ENCODE measurements around the gene MAGI1.
"Not testable (repeated sequence)": the region's sequence is repeated elsewhere in the genome, so short reads cannot be mapped to it uniquely, and the experiment has no call there.

Gene MAGI1

DNA sequence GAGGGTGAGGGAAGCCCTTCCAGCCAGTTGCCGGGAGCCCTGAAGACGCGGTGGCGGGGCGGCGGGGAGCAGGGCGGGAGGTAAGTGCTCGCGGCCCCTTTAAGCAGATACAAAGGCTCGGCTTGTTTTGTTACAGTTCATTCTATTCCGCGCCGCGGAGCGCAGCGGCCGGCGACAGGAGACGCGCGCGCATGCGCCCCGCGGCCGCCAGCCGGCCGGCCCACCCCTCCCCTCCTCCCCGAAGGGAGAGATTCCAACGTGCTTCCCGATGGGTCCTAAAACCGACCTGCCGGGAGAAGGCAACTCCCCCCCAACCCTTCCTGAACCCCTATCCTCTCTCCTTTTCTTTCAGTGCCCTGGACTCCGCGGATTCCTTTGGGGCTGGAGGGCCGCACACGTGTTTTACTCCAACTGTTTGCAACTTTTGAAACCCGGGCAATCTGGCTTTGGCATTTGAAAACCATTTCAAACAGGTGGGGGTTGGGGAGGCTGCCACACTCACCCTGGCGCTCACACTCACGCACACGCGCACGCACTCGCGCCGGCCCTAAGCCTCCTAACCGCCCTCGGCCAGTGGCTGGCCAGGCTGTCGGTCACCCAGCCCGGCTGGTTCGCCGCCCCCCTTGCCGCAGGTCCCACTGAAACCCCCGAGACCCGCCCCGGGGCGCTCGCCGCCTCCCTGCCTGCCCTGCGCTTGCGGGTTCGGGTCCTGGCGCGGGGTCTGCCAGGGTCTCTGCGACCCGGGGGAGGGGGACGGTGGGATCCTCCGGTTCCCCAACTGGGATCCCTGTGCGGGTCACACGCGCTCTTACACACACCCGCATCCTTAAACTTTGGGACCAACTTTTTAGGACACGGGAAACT lies at the start of gene MAGI1:
MAGI1 (minus strand) TSS at position 193 of the 864 bp plus-strand sequence. CDS start 610 bp downstream, outside the sequence.
- DNase-seq: peak; percentile 43

DNA sequence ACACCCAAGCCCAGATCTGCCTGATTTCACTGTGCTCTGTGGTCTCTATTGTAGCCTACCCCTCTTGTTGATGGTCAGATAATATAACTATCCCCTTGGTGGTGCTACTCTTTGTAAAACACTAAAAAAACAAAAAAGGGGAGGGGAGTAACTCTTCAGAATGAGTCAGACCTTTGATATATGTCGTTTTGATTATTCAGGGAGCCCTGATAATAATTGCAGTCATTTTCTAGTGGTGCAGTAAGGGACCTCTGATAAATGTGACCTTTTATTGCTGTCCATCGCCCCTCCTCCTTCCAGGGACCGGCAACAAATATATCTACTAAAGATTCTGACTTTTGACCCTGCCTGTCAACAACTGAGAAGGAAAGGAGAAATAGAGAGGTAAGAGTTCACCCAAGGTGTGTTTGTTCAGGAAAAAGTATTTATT lies 45.1 kb upstream of the MAGI1 start:
- no peak for DNase-seq

DNA sequence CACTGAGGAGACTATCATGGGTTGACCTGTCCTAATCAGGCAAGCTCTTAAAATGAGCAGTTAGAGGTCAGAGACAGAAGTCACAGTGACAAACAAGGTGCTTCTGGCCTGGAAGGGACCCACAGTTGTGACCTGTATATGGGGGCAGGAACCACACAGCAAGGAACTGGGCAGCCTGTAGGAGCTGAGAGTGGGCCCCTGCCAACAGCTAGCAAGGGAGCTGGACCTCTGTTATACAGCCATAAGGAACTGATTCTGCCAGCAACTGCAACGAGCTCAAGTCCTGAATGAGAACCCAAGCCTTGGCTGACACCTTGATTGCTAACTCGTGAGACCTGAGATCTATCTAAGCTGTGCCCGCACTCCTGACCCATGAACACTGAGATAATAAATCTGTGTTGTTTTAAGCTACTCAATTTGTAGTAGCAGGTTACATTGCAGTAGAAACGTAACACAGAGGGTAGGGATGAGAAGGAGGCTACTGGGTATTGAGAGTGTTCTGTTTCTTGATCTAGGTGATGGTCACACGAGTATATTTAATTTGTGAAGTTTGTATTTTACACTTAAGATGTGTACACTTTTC lies 44.5 kb upstream of the MAGI1 start:
- no peak for DNase-seq

DNA sequence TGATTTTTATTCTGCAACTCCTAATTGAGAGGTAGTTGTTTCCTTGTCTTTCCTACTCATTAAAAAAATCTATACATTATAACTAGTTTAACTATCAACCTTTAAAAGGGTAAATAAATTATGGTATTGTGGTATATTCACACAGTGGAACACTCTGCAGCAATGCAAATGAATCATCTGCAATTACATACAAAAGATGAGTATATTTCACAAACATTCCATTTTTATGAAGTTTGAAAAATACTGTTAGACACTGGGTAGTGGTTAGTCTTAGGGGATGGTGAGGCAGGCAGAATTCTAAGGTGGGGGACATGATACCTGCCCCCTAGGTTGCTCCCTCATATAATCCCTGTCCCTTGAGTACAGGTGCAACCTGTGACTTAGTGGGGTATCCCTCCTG lies 44.0 kb upstream of the MAGI1 start:
- DNase-seq: no peak

DNA sequence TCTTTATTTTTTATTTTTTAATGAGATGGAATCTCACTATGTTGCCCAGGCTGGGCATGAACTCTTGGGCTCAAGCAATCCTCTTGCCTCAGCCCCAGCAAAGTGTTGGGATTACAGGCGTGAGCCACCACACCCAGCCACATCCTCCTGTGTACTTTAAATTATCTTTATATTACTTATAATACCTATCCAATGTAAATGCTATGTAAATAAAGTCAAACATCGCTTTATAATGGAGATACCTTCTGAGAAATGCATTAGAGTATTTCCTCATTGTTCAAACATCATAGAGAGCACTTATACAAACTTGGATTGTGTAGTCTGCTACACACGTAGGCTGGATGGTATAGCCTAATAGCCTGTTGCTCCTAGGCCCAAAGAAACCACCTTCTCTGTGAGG lies 41.4 kb upstream of the MAGI1 start:
- DNase-seq: no peak

DNA sequence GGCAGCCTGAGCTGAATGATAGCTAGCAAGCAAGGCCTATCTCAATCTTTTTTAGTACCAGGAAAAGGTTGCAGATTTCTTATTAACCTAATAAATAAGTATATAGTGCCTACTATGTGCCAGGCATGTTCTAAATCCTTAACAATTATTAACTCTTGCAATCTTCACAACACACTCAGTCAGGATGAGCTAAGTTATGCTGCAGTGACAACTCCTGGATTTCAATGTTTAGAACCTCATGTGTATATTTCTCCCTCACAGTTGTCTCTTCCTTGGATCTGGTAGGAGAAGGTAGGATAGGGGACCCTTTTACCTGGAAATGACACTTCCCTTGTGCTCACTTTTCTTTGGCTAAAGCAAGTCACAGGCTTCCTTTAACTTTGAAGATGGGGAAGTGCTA lies 39.3 kb upstream of the MAGI1 start:
- no peak for DNase-seq

DNA sequence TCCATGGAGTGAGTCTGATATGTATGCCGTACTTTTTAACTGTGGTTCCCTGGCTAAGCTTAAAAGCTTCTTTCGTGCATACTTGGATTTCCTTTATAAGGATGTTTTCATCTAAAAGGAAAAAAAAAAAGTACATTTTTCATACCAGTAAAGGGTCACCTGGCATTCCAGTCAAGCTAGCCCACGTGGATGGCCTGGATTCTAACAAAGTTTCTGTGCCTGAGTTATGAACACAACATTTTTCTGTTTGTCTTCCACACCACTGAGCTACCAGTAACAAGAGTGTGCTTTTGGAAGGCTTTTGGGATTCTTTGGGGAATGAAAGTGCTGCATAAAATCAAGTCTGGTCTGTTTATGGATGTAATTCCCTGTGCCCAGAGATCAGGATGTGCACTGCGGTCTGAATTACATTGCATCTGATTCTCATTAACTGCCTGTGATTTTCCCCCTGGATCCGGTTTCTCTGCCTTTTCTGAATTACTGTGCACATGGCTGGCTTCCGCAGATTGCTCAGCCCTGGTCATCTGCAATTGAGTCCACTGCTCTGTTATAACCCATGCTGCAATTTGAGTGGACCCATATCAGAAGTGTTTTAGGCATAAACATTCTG lies 38.2 kb upstream of the MAGI1 start:
- DNase-seq: no peak

DNA sequence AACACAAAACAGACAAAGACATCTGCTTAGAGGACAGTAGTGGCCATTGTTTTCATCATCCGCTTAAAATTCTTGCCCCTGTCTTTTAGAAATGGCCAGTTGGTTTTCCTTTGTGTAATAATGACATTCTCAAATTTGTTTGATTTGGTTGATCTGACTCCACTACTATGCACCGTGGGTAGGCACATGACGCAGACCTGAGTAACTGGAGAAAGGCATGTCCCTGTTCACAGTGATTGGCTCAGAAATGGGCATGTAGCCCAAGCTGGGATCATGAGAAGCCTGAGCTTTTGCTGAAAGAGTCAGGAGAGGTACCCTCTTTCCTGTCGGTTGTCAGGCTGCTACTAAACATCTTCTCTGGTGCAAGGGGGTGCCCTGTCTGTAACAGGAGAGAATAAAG lies 36.6 kb upstream of the MAGI1 start:
- no peak for DNase-seq

DNA sequence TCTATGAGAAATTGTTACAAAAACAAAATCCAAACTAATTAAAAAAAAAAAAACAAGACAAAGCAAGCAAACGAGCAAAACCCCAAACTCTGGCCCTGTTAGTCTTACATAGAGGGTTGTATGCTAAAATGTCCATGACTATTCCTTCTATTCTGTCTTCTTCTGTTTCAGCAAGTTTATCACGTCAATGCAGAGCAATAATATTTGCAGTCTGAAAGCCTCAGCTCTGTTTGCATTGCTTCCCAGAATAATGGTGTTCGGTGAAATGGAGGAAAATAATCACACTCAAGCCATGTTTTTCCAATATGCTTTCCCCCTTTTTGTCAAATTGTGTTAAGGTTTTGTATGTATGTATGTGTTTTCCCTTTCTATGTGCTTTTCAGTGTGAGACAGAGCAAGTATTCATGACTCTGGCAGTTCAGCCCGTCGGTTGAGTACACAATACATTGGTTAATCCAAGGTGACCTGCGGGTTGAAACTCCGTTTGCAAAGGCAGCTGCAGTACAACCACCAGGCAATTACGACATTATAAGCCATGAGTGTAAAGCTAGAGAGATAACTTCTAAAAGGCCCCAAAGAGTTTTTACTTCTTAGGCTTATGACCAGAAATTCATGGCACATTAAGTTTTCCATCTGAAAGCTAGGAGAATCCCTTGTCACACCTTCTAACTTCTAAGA lies 34.9 kb upstream of the MAGI1 start:
- no peak for DNase-seq

DNA sequence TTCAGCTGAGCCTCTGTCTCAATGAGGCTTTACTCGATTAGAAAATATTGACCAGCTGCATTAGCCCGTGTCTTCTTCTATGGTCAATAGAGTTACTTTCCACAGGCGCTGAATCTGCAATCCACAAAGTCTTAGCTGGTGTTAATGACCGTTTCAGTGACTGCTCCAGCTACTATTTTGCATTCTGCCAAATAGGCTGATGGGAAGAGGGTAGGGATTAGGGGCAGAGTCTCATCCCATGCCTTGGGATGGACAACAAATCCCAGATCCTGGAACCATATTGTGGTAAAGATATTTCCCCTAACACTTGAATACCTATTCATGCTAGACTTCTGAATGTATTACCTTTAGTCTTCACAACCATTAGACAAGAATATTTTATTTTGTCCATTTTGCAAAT lies 29.5 kb upstream of the MAGI1 start:
- no peak for DNase-seq

DNA sequence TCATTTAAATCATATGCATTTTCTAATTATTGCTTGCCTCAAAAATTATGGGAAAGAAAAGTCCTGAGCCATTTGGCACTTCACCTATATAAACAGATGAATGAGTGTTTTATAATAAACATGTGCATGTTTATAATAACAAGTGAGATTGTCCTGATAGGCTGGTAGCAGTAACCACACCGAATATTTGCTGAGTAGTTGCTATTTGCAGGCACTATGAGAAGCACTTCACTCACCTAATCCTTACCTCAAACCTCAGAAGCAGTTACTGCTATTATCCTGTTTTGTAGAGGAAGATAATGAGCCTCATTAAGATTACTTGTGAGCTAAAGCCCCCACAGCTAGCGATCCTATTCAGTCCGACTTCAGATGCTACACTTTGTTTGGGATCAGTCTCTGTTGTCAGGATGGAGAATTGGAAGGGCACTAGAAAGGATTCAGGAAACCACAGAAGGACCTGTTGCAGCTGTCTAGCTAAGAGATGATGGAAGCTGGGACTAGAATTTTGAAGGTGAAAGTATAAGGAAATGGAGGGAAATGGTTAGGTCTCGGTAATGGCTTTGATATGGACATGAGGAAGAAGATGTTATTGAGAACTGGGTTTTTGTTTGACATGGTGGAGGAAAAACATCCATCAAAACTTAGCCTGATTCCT lies 28.4 kb upstream of the MAGI1 start:
- peak; percentile 32 for DNase-seq

DNA sequence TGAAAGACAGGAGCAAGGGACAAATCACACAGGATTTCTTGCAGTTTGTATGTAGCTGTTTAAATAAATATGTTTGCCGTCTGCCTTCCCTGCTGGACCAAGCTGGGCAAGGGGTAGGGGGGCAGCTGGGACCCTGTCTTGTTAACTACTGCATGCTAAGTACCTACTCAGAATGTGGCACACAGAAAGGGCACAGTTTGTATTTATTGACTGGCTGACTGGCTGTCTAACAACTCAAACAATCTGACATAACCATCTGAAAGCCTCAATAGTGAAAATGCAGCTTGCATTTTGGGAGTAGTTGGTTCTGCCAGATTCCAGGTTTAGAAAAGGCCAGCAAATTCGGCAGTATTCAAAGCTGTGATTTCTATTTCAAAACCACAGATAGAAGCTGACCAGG lies 16.6 kb upstream of the MAGI1 start:
- DNase-seq: no peak

DNA sequence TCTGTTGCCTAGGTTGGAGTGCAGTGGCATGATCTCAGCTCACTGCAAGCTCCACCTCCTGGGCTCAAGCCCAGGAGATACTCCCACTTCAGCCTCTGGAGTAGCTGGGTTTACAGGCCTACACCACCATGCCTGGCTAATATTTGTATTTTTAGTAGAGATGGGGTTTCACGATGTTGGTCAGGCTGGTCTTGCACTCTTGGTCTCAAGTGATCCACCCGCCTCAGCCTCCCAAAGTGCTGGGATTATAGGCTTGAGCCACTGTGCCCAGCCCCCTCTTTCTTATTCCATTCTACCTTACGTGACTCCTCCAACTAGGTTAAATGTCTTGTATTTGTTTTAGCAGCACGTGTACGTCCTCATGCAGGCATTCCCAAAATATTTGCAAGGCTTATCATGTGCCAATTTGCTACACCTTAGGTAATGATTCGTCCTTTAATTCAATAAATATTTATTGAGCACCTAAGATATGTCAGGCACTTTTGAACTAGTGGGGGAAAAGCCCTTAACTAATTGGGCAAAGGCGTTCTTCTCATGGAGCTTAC lies 14.9 kb upstream of the MAGI1 start:
- no peak for DNase-seq

DNA sequence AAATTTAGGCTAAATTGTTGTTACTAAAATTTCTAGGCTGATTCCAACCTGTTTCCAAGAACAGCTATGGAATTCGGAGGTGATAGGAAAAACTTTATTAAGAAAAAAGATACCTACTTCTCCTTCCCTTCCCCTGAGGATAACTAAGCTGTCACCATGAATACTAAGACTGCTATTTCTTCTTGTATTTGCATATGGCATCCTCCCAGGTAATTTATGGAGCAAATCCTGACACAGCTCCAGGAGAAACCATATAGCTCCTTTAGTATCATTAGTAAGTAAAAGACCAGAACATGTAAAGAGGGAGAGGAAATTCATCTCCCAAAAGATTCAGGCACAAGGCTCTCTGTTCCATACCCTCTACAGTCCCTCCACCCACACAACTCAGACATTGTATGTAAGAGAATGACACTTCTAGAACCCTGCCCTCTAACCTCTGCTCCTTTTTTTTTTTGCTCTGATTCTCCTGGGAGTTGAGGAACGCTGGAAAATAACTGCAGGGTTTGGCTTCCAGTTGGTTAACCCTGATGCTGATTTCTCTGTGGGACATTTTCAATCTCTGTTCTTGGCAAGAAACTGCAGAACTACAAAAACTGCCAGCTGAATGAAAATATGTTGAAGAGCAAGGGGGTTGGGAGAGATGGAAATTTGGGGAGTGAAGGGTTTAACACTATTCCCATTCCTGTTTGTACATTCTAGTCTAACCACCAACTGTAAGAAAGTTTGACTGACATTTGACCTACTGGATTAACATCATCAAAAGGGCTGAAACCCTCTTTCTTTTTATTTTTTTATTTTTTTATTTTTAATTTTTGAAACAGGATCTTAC lies 14.2 kb upstream of the MAGI1 start:
- DNase-seq: no peak

DNA sequence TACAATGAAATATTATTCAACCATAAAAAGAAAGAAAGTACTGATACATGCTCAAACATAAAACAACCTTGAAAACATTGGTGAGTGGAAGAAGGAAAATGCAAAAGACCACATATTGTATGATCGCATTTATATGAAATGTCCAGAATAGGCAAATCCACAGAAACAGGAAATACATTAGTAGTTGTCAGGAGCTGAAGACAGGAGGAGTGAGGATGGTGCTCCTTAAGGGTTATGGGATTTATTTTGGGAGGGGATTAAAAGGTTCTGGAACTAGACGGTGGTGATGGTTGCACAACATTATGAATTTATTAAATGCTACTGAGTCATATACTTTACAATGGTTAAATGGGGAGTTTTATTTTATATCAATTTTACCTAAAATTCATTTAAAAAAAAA lies 12.1 kb upstream of the MAGI1 start:
- DNase-seq: no peak

DNA sequence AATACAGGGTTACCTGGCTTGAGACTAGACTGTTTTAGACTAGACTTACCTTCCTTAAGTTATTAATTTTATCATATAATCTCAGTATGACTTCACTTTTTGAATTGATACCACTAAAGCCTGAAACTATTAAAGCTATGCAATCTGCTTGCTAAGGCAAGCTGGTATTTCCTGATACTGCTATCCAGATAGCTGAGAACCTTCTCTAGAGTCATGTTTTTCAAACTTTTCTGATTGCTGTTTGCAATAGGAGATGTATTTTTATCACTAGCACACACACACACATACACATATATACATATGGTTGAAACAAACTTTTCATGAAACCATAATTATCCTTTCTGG lies 9.3 kb upstream of the MAGI1 start:
- DNase-seq: no peak

DNA sequence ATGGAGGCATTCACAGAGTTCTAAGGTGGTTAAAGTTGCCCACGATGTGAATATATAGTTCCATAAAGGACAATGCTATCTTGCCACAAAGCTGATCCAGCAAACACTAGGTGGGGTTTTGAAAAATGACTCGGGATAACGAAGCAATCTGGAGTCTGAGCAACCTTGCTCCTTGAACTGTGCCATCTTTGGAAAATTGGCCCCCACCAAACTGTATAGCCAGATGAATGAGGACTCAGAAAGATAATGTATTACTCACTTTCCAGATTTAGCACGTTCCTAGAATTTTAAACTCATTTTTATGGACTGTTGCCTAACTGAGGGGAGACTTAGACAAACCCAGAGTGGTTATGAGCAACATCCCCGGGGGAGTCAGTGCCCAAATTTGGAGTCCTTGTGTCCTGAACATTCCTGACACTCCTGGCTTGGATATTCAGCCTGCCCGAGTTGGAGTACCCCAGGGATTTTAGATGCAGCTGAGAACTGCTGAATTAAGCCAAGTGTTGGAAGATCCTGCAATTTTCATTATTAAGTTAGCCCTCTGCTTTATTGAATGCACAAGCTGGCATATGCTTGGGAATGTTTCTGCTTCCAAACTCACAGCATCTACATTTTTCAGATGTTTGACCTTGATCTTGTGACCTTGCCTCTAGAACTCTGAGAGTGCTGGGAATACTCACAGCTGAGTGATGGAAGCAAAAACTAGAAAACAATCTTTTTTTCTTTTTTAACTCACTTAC lies 8.8 kb upstream of the MAGI1 start:
- DNase-seq: no peak

DNA sequence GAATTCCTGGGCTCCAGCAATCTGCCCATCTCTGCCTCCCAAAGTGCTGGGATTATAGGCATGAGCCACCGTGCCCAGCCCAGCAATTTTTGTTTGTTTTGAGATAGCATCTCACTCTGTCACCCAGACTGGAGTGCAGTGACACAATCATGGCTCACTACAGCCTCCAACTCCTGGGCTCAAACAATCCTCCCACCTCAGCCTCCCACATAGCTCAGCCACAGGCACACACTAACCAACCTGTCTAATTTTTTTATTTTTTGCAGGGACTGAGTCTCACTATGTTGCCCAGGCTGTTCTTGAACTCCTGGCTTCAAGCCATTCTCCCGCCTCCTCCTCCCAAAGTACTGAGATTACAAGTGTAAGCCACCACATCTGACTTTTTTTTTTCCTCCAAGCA lies 7.6 kb upstream of the MAGI1 start:
- DNase-seq: not testable (repeated sequence)

DNA sequence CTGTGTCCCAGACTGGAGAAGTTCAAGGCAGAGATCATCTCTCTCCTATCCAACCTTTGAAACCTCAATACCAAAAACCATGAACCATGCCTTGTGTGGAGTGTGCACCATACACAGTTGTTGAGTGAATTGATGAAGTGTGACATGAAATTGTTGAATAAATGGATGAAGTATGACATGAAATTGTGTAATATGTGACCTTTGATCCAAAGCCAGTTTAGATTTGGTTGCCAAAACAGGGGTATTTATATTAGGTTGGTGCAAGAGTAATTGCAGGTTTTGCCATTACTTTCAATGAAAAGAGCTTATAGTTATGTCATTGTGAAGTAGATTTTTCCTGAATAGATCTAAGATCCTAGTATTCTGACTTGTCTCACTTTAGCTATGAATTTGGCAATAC lies 3.1 kb upstream of the MAGI1 start:
- no peak for DNase-seq

DNA sequence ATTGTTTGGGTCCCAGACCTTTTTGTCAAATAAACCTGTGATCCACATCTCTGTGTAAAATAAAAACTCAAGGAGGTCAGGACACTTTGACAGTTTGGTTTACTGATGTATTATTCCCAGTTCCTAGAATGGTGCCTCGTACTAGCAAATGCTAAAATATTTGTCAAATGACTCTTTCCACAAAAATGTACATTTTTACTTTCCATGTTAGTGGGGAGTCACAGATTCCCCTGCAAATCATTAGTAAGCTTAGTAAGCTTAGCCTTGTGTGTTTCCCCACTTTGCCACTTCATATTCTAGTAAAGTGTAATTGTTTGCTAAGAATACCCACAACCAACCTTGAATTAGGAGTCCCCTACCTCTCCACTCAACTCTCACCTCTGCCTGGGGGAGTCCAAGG lies 2.4 kb upstream of the MAGI1 start:
- DNase-seq: no peak

DNA sequence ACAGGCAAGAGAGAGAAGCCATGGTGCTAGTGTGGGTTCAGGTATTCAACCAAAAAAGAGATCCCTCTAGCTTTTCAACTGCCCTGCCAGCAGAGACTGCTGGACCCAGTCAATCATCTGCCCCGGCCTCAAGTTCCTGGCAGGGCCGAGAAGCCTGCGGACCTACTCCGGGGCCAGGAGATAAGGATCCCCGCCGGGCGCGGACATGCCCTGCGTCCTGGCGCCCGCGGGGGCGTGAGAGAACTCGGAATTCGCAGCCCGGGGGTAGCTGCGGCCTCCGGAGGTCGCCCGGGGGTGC lies 821 bp upstream of the MAGI1 start:
- no peak for DNase-seq

DNA sequence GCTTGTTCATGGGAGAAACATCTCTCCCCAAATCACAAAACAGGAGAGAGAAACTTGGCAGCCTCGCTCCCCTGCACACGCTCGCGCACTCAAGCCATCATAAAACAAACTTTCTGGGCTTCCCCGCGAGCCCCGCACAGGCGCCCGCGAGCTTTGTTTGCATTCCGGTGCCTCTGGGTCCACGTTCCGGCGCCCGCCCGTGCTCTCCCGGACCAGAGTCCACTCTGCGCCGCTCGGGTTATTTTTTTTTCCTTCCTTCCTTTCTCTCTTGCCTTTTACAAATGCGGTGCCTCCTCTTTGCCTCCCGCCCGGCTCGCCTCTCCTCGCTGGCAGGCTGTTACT lies 363 bp downstream of the MAGI1 start:
- DNase-seq: no peak

Data from NCI-H2029 treated with DMSO at 0.1 percent for 48 hours (cell line).